ENCODE data around the gene PLA2G6. TPM values are rescaled to one million over a fixed set of nuclear protein-coding genes. Genes with fewer than 3 reads are reported as not detected.
A peak's percentile ranks its signal among the peaks of the same experiment; 100 is the strongest.

The PLA2G6 gene
- total RNA-seq, 1 experiment from 2014 or later: 24.1 TPM

- peak; percentile 99 for TF ChIP-seq CTCF (conservative IDR thresholded peaks at IDR 0.05)
- peak; percentile 91 for DNase-seq
- Mint-ChIP-seq H3K27me3 (ENCODE audit: low read depth) (peaks cover 1% of the 10 kb centered on the region; the same call in 1 of the 2 replicates), H3K4me1 (peaks cover 2 to 14% of the 10 kb centered on the region in 2 experiments), H3K9me3 (peaks cover 0 to 2% of the 10 kb centered on the region in 2 experiments; a peak in 2 of 5 replicates), H3K27ac (no peak overlapping the region), H3K4me3 (no peak overlapping the region), H3K36me3 (ENCODE audit: insufficient read depth in 1 of 3, low read depth in 3 of 3) (peaks cover 0 to 8% (median 2%) of the 10 kb centered on the region in 3 experiments; a peak in 5 of 7 replicates)
- Histone ChIP-seq H2BK15ac (ENCODE audit: low read depth, low read length) (no peak overlapping the region), H3K9me3 (ENCODE audit: control insufficient read depth, low read depth, low read length) (no peaks in the 10 kb centered on the region), H3K9ac (ENCODE audit: extremely low read depth, insufficient read length, low read length) (no peak overlapping the region), H3K79me1 (ENCODE audit: insufficient read depth, low read depth, low read length, poor library complexity, severe bottlenecking) (no peaks in the 10 kb centered on the region), H3K23me2 (ENCODE audit: insufficient read length, low read depth, low read length, poor library complexity, severe bottlenecking) (no peaks in the 10 kb centered on the region), H2BK12ac (ENCODE audit: insufficient read length, low read depth, low read length) (no peak overlapping the region), H3K4me2 (ENCODE audit: insufficient read depth, insufficient read length, low read length) (no peak overlapping the region), H3T11ph (ENCODE audit: low read length) (no peak overlapping the region), H3K79me2 (ENCODE audit: insufficient read depth, low read length) (no peaks in the 10 kb centered on the region), H4K8ac (replicated peaks; ENCODE audit: insufficient read length, low read depth, low read length) (no peak overlapping the region), H4K20me1 (ENCODE audit: control insufficient read depth, insufficient read depth, insufficient read length) (peaks cover 2% of the 10 kb centered on the region), H3K23ac (ENCODE audit: insufficient read length, low read depth, low read length) (no peak overlapping the region), H4K91ac (ENCODE audit: insufficient read length, low read depth, low read length) (no peak overlapping the region), H3K14ac (ENCODE audit: insufficient read depth, low read length) (no peak overlapping the region), H3K18ac (ENCODE audit: insufficient read length, low read depth, low read length) (no peak overlapping the region), H3K4ac (ENCODE audit: low read depth, low read length) (no peak overlapping the region), H3K27me3 (ENCODE audit: insufficient read depth, low read length) (no peaks in the 10 kb centered on the region), H2BK120ac (ENCODE audit: low read depth, low read length, poor library complexity, severe bottlenecking) (no peak overlapping the region), H2AFZ (ENCODE audit: low read length) (no peak overlapping the region), H4K5ac (ENCODE audit: insufficient read length, low read depth, low read length) (no peak overlapping the region), H3K4me1 (ENCODE audit: insufficient read depth, low read length) (no peaks in the 10 kb centered on the region), H2AK5ac (ENCODE audit: insufficient read length, low read length) (no peak overlapping the region), H3K27ac (ENCODE audit: insufficient read length, low read depth, low read length) (no peak overlapping the region), H2BK5ac (ENCODE audit: insufficient read length, low read length) (no peak overlapping the region), H2BK20ac (ENCODE audit: low read depth, low read length, poor library complexity, severe bottlenecking) (no peak overlapping the region), H3K56ac (ENCODE audit: insufficient read length, low read depth, low read length) (no peak overlapping the region)
- no CpG with 5 or more reads among the region's 32 CpGs for whole genome bisulfite sequencing (ENCODE audit: extremely low coverage, insufficient read length, low lambda C conversion rate)
Measured at GRCh38 chr22:38114484-38115398, 66.9 kb downstream of the PLA2G6 start.

Data from H9 (cell line).